GM23248 (cell line): ENCODE results near the gene ZYG11B. TPM values are rescaled to one million over a fixed set of nuclear protein-coding genes. Genes with fewer than 3 reads are reported as not detected.

Source experiments
- DNase-seq: peaks from one replicate; pipeline ENCODE4 v3.0.0-alpha.2; 2015
- H2AFZ ChIP-seq: fragments of 200-600 bp; sonication (generic); 2 replicates; pipeline ENCODE4 v1.6.1; 2016; ENCODE audit warnings: antibody characterized with exemption
- H3F3A ChIP-seq: fragments of 200-600 bp; sonication (generic); 2 replicates; pipeline ENCODE4 v1.6.1; 2016; ENCODE audit warnings: mild to moderate bottlenecking, antibody characterized with exemption, mixed run types; ENCODE audit not compliant: insufficient read depth
- H3K27ac ChIP-seq: fragments of 200-600 bp; sonication (generic); 2 replicates; pipeline ENCODE4 v1.5.1; 2016; ENCODE audit warnings: mild to moderate bottlenecking
- H3K27me3 ChIP-seq: fragments of 200-600 bp; sonication (generic); replicated peaks from 2 replicates; pipeline ENCODE4 v1.6.1; 2016; ENCODE audit warnings: mild to moderate bottlenecking; ENCODE audit not compliant: insufficient read depth
- H3K36me3 ChIP-seq: fragments of 200-600 bp; sonication (generic); 2 replicates; pipeline ENCODE4 v1.6.1; 2016; ENCODE audit warnings: low read depth, mild to moderate bottlenecking
- H3K4me1 ChIP-seq: fragments of 200-600 bp; sonication (generic); 2 replicates; pipeline ENCODE4 v1.6.1; 2016; ENCODE audit warnings: mild to moderate bottlenecking; ENCODE audit not compliant: insufficient read depth
- H3K4me2 ChIP-seq: fragments of 200-600 bp; sonication (generic); one replicate; pipeline ENCODE4 v1.6.1; 2016; ENCODE audit warnings: mild to moderate bottlenecking; ENCODE audit not compliant: unreplicated experiment
- H3K4me3 ChIP-seq: fragments of 200-600 bp; sonication (generic); 2 replicates; pipeline ENCODE4 v1.5.1; 2016; ENCODE audit warnings: mild to moderate bottlenecking
- H3K79me2 ChIP-seq: fragments of 200-600 bp; sonication (generic); 2 replicates; pipeline ENCODE4 v1.6.1; 2016; ENCODE audit warnings: mild to moderate bottlenecking; ENCODE audit not compliant: insufficient read depth
- H3K9ac ChIP-seq: fragments of 200-600 bp; sonication (generic); 2 replicates; pipeline ENCODE4 v1.6.1; 2016; ENCODE audit warnings: mild to moderate bottlenecking
- H3K9me2 ChIP-seq: fragments of 200-600 bp; sonication (generic); 2 replicates; pipeline ENCODE4 v1.6.1; 2016; ENCODE audit warnings: mixed run types, mild to moderate bottlenecking, moderate library complexity; ENCODE audit not compliant: insufficient read depth
- H3K9me3 ChIP-seq: fragments of 200-600 bp; sonication (generic); one replicate; pipeline ENCODE4 v1.6.1; 2017; ENCODE audit warnings: low read depth
- H4K20me1 ChIP-seq: fragments of 200-600 bp; sonication (generic); 2 replicates; pipeline ENCODE4 v1.6.0; 2016; ENCODE audit not compliant: insufficient read depth
- EZH2 ChIP-seq: fragments of 200-600 bp; sonication (generic); IDR thresholded peaks from 2 replicates; pipeline ENCODE4 v1.6.1; 2018; ENCODE audit warnings: antibody characterized with exemption, mild to moderate bottlenecking; ENCODE audit not compliant: insufficient read depth, poor library complexity, severe bottlenecking
- EZH2phosphoT487 ChIP-seq: fragments of 200-600 bp; sonication (generic); IDR thresholded peaks from 2 replicates; pipeline ENCODE4 v1.6.1; 2018; ENCODE audit warnings: antibody characterized with exemption, moderate library complexity, mild to moderate bottlenecking, low read depth; ENCODE audit not compliant: insufficient read depth
- WGBS, 2 experiments: methylation state at CpG; one replicate each; pipeline ENCODE4 v1.1.6; 2015 to 2017; ENCODE audit warnings: low lambda C conversion rate in 2 of 2, low coverage in 1 of 2; ENCODE audit errors: missing lambda C conversion rate in 2 of 2; 5-methylcytosine and 5-hydroxymethylcytosine counted together
- in situ Hi-C: fragments of 300-500 bp; cut with MboI; formaldehyde crosslinking; loops from 2 replicates; pipeline ENCODE4 v1.15.0; 2020
- polyA plus RNA-seq: library from polyadenylated mRNA; unstranded; fragments of >200 nt; fragmentation: Nextera tagmentation; extraction: Ambion mirVana; gene quantifications from 2 replicates; pipeline ENCODE4 v1.2.1, GENCODE V29; 2016
- total RNA-seq: library from RNA; depleted of rRNA; stranded (reverse); fragments of >200 nt; shearing (Covaris generic); gene quantifications from 2 replicates; pipeline ENCODE4 v1.2.3, GENCODE V29; 2014

ZYG11B gene
- total and polyA plus RNA-seq, 2 experiments from 2014 or later = 15.1 to 57.9 TPM

GRCh38 chr1:52695627-52696026 lies 30.6 kb upstream of the ZYG11B start:
- H3K27me3 ChIP-seq = no peaks in the 10 kb centered on the region
- H3K4me1 ChIP-seq = no peaks in the 10 kb centered on the region
- no peaks in the 10 kb centered on the region for H4K20me1 ChIP-seq
- DNase-seq = no peak
- H3K9me2 ChIP-seq = no peaks in the 10 kb centered on the region
- H3K9ac ChIP-seq = no peak overlapping the region
- no peak for TF ChIP-seq EZH2phosphoT487
- TF ChIP-seq EZH2 = no peak
- H3K36me3 ChIP-seq = peaks cover 6% of the 10 kb centered on the region; the same call in 1 of the 2 replicates
- H3K4me3 ChIP-seq = no peak overlapping the region
- H3K27ac ChIP-seq = no peak overlapping the region
- no peak overlapping the region for H3K4me2 ChIP-seq
- no peak overlapping the region for H2AFZ ChIP-seq
- 0 out of 2 replicates have a peak, but pooled peaks cover 6% of the 10 kb centered on the region for H3F3A ChIP-seq
- H3K9me3 ChIP-seq = no peaks in the 10 kb centered on the region
- 98% methylated on average over 7 of the region's 7 CpGs for WGBS, 2 experiments
- peaks cover 65% of the 10 kb centered on the region for H3K79me2 ChIP-seq
- in situ Hi-C loops = loop anchor here (25.0 kb wide), 1 partner anchor 558 kb away; the partner anchor contains the start of gene ZFYVE9

- 1 to 2% methylated on average over 54 to 65 of the region's 68 CpGs for WGBS, 2 experiments
- Histone ChIP-seq H3K4me1 (no peaks in the 10 kb centered on the region), H3K9me2 (no peaks in the 10 kb centered on the region), H3K27ac (peak within 1 kb of the TSS; percentile 59), H3K79me2 (peaks cover 50% of the 10 kb centered on the region), H3F3A (0 out of 2 replicates have a peak, but pooled peaks cover 8% of the 10 kb centered on the region), H3K4me2 (peak within 1 kb of the TSS; percentile 86), H3K9me3 (no peaks in the 10 kb centered on the region), H3K27me3 (no peaks in the 10 kb centered on the region), H3K4me3 (peak within 1 kb of the TSS; percentile 80), H3K36me3 (no peaks in the 10 kb centered on the region), H4K20me1 (no peaks in the 10 kb centered on the region), H3K9ac (peak within 1 kb of the TSS; percentile 80), H2AFZ (peak within 1 kb of the TSS; percentile 96)
- TF ChIP-seq EZH2phosphoT487 (no peak), EZH2 (no peak)
- DNase-seq = peak; percentile 96
- in situ Hi-C loops = loop anchor here (25.0 kb wide), 1 partner anchor 561 kb away; the partner anchor contains the start of gene ZFYVE9
Measured at GRCh38 chr1:52697795-52698674, 28.2 kb upstream of the ZYG11B start, which contains the start of gene COA7. Gene COA7 (minus strand): TSS chr1:52698347. CDS start chr1:52698326, 21 bp downstream.

- H3K4me2 ChIP-seq = peak overlapping the region; percentile 82
- H3K36me3 ChIP-seq = no peaks in the 10 kb centered on the region
- no peaks in the 10 kb centered on the region for H3K79me2 ChIP-seq
- H3K27ac ChIP-seq = no peak overlapping the region; the same call in 1 of the 2 replicates
- H4K20me1 ChIP-seq = no peaks in the 10 kb centered on the region
- no peaks in the 10 kb centered on the region for H3K9me3 ChIP-seq
- peak overlapping the region; percentile 72 for H3K4me3 ChIP-seq
- H3K4me1 ChIP-seq = peaks cover 8% of the 10 kb centered on the region
- WGBS, 2 experiments = 5 to 6% methylated on average over 35 of the region's 35 CpGs
- no peaks in the 10 kb centered on the region for H3K9me2 ChIP-seq
- H3K9ac ChIP-seq = peak overlapping the region; percentile 72
- H3K27me3 ChIP-seq = no peaks in the 10 kb centered on the region
- in situ Hi-C loops = loop anchor here (25.0 kb wide), 1 partner anchor 484 kb away; the partner anchor contains the start of gene CPT2
- H2AFZ ChIP-seq = peak overlapping the region; percentile 91
- DNase-seq = peak; percentile 94
- no peak for TF ChIP-seq EZH2
- no peak for TF ChIP-seq EZH2phosphoT487
- peaks cover 15% of the 10 kb centered on the region for H3F3A ChIP-seq
Measured at GRCh38 chr1:52702886-52703787, 23.1 kb upstream of the ZYG11B start.

- Histone ChIP-seq H4K20me1 (no peaks in the 10 kb centered on the region), H3K9me3 (no peaks in the 10 kb centered on the region), H3F3A (peaks cover 14% of the 10 kb centered on the region), H3K4me3 (no peak overlapping the region), H3K9ac (no peak overlapping the region), H3K79me2 (no peaks in the 10 kb centered on the region), H3K27me3 (no peaks in the 10 kb centered on the region), H3K4me1 (peaks cover 20% of the 10 kb centered on the region), H3K27ac (no peak overlapping the region), H3K36me3 (no peaks in the 10 kb centered on the region), H3K9me2 (no peaks in the 10 kb centered on the region), H2AFZ (no peak overlapping the region), H3K4me2 (no peak overlapping the region)
- in situ Hi-C loops = loop anchor here (25.0 kb wide), 1 partner anchor 481 kb away; the partner anchor contains the start of gene CPT2
- no peak for DNase-seq
- WGBS, 2 experiments = 75 to 76% methylated on average over 6 of the region's 6 CpGs
- no peak for TF ChIP-seq EZH2
- no peak for TF ChIP-seq EZH2phosphoT487
Measured at GRCh38 chr1:52706136-52706670, 20.1 kb upstream of the ZYG11B start.
